ENCODE measurements around the gene KCNK16.

KCNK16 gene

DNA sequence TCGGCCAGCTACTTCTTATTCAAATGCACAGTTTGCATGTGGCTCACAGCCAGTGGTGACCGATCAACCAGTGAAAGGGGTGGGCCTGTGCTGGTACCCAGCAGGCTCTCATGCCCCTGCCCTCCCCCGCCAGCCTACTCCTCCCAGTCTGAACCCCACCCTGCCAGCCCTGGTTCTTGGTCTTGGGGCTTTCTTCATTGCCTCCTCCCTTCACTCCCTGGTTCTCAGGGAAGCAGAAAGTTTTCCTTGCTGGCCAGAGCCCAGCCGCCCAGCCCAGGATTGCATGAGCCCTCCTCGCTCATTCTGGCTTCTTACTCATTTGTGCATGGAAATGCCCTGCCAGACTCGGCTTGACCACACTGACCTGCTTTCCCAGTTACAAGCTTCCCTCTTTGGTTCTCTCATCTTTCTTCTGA is 49.1 kb downstream of the KCNK16 start:
- no peak for DNase-seq

DNA sequence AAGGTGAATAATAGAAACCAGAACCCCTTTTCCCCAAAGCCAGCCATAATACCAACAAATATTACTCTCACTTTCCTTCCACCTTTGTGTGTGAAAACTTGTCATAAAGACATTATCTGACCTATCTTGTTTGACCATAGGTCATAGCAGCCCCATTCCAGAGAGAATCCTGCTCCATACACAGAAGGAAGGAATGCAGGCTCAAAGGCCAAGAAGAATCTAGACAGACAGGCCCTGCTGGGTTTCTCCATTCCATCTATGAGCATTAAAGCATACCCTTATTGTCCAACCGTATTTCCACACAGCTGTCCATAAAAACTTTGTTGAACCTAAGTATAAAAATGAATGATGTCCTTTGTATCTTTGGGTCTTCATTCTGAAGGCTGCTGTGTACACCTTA is 52.5 kb downstream of the KCNK16 start:
- DNase-seq: no peak

DNA sequence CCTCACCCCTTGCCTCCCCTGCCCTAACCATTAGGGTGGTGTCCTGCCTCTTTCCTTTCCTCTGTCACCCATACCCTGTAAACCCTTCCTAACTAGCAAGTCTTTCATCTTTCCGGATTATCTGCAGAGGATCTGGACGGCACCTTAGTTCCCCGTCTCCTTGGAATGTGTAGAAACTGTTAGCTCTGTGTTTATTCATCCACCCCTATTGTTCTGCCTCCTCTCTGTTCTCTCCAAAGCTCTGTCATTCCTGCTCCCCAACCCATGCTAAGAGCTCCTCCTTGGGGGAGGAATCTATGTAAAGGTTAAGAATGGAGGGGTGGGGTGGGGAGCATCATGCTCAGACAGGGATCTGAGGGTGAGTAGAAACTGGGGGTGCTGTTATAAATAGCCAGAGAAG is 53.8 kb downstream of the KCNK16 start:
- no peak for DNase-seq

DNA sequence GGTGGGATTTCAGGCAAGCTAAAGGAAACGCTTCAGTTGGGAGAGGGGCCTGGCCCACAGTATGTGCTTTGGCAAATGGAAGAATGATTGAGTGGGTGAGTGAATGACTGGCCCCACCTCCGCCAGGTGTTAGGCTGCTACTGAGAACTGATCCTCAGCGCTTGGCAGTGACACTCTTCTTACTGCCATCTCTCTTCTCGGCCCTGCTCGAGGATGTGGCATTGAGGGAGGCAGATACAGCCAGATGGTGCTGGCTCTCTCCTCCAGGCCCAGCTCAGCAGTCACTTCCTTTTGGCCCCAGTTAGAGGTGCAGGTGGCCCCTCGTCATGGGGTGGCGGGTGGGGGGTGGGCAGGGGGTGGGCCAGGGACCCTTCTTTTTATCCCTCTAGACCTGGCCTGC is 54.3 kb downstream of the KCNK16 start:
- no peak for DNase-seq

DNA sequence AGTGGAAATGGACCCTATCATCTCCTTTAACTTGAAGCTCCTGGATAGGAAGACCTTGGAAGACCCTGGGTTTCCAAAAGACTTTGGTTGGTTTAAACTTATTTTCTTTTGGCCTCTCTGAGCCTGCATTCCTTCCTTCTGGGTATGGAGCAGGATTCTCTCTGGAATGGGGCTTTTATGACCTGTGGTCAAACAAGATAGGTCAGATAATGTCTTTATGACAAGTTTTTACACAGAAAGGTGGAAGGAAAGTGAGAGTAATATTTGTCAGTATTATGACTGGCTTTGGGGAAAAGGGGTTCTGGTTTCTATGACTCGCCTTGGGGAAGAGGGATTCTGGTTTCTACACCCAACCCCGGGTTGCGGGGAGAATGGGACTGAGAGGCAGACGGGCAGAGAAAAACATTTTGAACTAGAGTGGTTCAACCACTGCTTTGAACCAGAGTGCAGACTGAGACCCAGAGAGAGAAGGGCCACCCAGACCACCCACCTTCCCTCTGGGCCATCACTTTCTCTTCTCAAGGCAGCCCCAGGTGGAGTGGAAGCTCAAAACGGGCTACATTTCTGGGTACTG is 55.6 kb downstream of the KCNK16 start:
- no peak for DNase-seq

DNA sequence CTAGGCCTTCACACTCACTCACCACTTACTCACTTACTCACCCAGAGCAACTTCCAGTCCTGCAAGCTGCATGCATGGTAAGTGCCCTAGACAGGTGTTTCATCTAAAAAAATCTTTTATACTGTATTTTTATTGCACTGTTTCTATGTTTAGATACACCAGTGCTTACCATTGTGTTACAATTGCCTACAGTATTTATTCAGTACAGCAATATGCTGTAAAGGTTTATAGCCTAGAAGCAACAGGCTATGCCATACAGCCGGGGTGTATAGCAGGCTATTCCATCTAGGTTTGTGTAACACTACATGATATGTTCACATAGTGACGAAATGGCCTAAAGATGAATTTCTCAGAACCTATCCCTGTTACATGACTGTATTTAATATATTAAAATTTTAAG is 56.1 kb downstream of the KCNK16 start:
- no peak for DNase-seq
